Sigmoid colon (tissue), 7 donors: ENCODE results near the gene FGF23. TPM values are rescaled to one million over a fixed set of nuclear protein-coding genes. Genes with fewer than 3 reads are reported as not detected.
A peak's percentile ranks its signal among the peaks of the same experiment; 100 is the strongest.

ENCODE experiments used
- DNase-seq: peaks from one replicate; pipeline ENCODE4 v3.0.0-alpha.2; 2019
- H3K27ac ChIP-seq, 4 donors: fragments of 200-600 bp; sonication (generic); one replicate each; pipeline ENCODE4 v1.5.1; 2016 to 2019; ENCODE audit warnings: mild to moderate bottlenecking in 1 of 4
- H3K27me3 ChIP-seq, 3 donors: fragments of 200-600 bp; sonication (generic); one replicate each; pipeline ENCODE4 v1.5.1; 2019; ENCODE audit warnings: mild to moderate bottlenecking in 1 of 3
- H3K36me3 ChIP-seq, 4 donors: fragments of 200-600 bp; sonication (generic); one replicate each; pipeline ENCODE4 v1.5.1; 2016 to 2019
- H3K4me1 ChIP-seq, 4 donors: fragments of 200-600 bp; sonication (generic); one replicate each; pipeline ENCODE4 v1.5.1; 2017 to 2019
- H3K4me3 ChIP-seq, 4 donors: fragments of 200-600 bp; sonication (generic); one replicate each; pipeline ENCODE4 v1.5.1; 2017 to 2019; ENCODE audit warnings: mild to moderate bottlenecking in 2 of 4, moderate library complexity in 1 of 4
- H3K9me3 ChIP-seq, 4 donors: fragments of 200-600 bp in 3 of 4; sonication (generic) in 3 of 4; one replicate each; pipeline versions ENCODE4 v1.5.1 to v1.6.1; 2013 to 2019
- EP300 ChIP-seq, 4 donors: sonication (generic); formaldehyde crosslinking; IDR thresholded peaks; one replicate each; pipeline ENCODE4 v1.6.1; 2017; ENCODE audit warnings: antibody characterized with exemption in 4 of 4
- POLR2A ChIP-seq, 2 donors: fragments of 450-650 bp; IDR thresholded peaks; one replicate each; pipeline ENCODE4 v1.6.1; 2016; ENCODE audit warnings: antibody characterized with exemption in 2 of 2, mild to moderate bottlenecking in 2 of 2, moderate library complexity in 2 of 2
- POLR2AphosphoS5 ChIP-seq, 4 donors: sonication (generic); formaldehyde crosslinking; IDR thresholded peaks; one replicate each; pipeline ENCODE4 v1.6.1; 2017; ENCODE audit warnings: antibody characterized with exemption in 4 of 4
- WGBS, 2 donors: extraction: QIAGEN DNeasy Blood & Tissue Kit; methylation state at CpG; one replicate each; pipeline ENCODE4 v1.1.7; 2013; 5-methylcytosine and 5-hydroxymethylcytosine counted together
- intact Hi-C: fragments of 100-400 bp; cut with DNase I; formaldehyde crosslinking; loops from one replicate; pipeline ENCODE4 v1.15.1; 2023
- polyA plus RNA-seq, 3 donors: library from polyadenylated mRNA; stranded (reverse); fragments of 200-250 nt; gene quantifications; one replicate each; pipeline ENCODE4 v1.2.3, GENCODE V29; 2013
- total RNA-seq, 4 donors: library from RNA; depleted of rRNA; stranded (reverse); fragments of >200 nt; gene quantifications; one replicate each; pipeline ENCODE4 v1.1.0, GENCODE V29; 2016
- TF ChIP-seq, protein P1 (sequence below), 4 experiments: fragments of 450-650 bp in 3 of 4; fragments of 200-600 bp in 1 of 4; IDR thresholded peaks; one replicate each; pipeline ENCODE4 v1.5.1; 2016 to 2019; ENCODE audit warnings: antibody characterized with exemption in 4 of 4, mild to moderate bottlenecking in 3 of 4, moderate library complexity in 2 of 4
- donor health status: healthy with polysubstance abuse.
- donor health status: Bipolar disorder and iron deficiency.
- donor health status: healthy.

FGF23 gene
- total and polyA plus RNA-seq, 7 donors, result not detected

- H3K4me1 ChIP-seq, result peaks cover 0 to 27% (median 20%) of the 10 kb centered on the region in 4 donors
- H3K9me3 ChIP-seq, result no peaks in the 10 kb centered on the region
- no peak overlapping the region for H3K4me3 ChIP-seq
- H3K27ac ChIP-seq, result no peak overlapping the region
- 34 to 41% methylated on average over 4 of the region's 4 CpGs for WGBS, 2 donors
- no peaks in the 10 kb centered on the region for H3K27me3 ChIP-seq
- no peak for DNase-seq
- intact Hi-C loops, result loop anchor here (5.0 kb wide), 1 partner anchor 106 kb away; no protein-coding TSS in a partner anchor
- TF ChIP-seq, protein P1, sequence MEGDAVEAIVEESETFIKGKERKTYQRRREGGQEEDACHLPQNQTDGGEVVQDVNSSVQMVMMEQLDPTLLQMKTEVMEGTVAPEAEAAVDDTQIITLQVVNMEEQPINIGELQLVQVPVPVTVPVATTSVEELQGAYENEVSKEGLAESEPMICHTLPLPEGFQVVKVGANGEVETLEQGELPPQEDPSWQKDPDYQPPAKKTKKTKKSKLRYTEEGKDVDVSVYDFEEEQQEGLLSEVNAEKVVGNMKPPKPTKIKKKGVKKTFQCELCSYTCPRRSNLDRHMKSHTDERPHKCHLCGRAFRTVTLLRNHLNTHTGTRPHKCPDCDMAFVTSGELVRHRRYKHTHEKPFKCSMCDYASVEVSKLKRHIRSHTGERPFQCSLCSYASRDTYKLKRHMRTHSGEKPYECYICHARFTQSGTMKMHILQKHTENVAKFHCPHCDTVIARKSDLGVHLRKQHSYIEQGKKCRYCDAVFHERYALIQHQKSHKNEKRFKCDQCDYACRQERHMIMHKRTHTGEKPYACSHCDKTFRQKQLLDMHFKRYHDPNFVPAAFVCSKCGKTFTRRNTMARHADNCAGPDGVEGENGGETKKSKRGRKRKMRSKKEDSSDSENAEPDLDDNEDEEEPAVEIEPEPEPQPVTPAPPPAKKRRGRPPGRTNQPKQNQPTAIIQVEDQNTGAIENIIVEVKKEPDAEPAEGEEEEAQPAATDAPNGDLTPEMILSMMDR (IDR thresholded peaks at IDR 0.05), result peak in 2 of 4 experiments; percentile 36 to 51
- TF ChIP-seq POLR2A (IDR thresholded peaks at IDR 0.05) (no peak), EP300 (IDR thresholded peaks at IDR 0.05) (no peak)
- no peaks in the 10 kb centered on the region for H3K36me3 ChIP-seq
Measured at GRCh38 chr12:4421590-4422031, 42.1 kb upstream of the FGF23 start.

DNA sequence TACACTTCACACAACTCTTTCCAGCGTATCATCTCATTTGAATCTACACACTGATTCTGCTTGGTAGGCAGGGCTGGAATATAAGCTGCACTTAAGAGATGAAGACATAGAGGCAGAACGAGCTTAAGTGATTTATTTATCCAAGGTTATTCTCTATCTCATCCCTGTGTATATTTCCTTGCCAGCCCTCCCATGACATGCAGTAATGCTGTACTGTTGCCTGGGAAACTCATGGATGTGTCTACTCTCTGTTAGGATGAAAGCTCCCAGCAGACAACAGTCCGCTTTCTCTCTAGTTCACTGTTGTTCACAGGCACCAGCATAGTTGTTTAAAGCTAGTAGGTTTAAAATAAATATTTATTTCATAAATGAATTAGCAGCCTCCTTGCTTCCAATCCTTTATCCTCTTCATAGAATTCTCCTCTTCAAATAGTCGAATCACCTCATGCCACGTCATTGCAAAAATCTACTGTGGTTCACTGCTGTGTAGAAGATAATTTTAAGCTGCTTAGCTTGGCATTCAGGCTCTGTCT lies 40.7 kb upstream of the FGF23 start:
- Histone ChIP-seq H3K36me3 (no peaks in the 10 kb centered on the region), H3K27ac (peak overlapping the region in 3 of 4 donors; percentile 89 to 92 (median 89)), H3K27me3 (no peaks in the 10 kb centered on the region), H3K4me1 (peaks cover 0 to 34% (median 25%) of the 10 kb centered on the region in 4 donors), H3K9me3 (no peaks in the 10 kb centered on the region), H3K4me3 (no peak overlapping the region)
- DNase-seq, result no peak
- TF ChIP-seq, protein P1 (IDR thresholded peaks at IDR 0.05), result no peak
- no peak for TF ChIP-seq POLR2A (IDR thresholded peaks at IDR 0.05)
- no peak for TF ChIP-seq POLR2AphosphoS5 (IDR thresholded peaks at IDR 0.05)
- no peak for TF ChIP-seq EP300 (IDR thresholded peaks at IDR 0.05)
- intact Hi-C loops, result loop anchor here (5.0 kb wide), 1 partner anchor 107 kb away; no protein-coding TSS in a partner anchor
- WGBS, 2 donors, result 67 to 71% methylated on average over 5 of the region's 5 CpGs

DNA sequence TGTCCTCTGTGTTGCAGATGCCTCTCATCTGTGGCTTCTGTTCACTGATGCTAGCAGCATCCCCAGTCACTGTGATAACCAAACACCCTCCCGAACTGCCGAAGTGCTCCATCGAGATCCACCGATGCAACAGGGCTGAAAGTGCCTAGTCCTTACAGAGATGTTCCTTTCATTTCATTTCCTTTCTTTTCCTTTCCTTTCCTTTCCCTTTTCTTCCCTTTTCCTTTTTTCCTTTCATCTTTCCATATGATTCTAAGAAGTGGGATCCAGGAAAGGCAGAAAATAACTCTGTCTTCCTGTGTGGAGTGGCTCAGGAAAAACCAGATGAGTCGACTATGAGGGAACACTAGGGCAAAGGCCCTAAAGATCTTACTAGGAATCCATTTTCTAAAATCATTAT lies 39.4 kb upstream of the FGF23 start:
- intact Hi-C loops, result loop anchor here (5.0 kb wide), 3 partner anchors 67 to 118 kb away; partner anchors contain the start of gene RAD51AP1
- 90 to 91% methylated on average over 5 of the region's 5 CpGs for WGBS, 2 donors

GRCh38 chr12:4417936-4418335 lies 38.4 kb upstream of the FGF23 start:
- intact Hi-C loops, result loop anchor here (5.0 kb wide), 3 partner anchors 66 to 119 kb away; partner anchors contain the start of gene RAD51AP1

More for the DNA sequence above, 39.4 kb upstream of the FGF23 start:
- Histone ChIP-seq H3K27ac (peak overlapping the region in 3 of 4 donors; percentile 89 to 92 (median 89)), H3K27me3 (no peaks in the 10 kb centered on the region), H3K4me1 (peaks cover 0 to 38% (median 30%) of the 10 kb centered on the region in 4 donors), H3K4me3 (no peak overlapping the region), H3K36me3 (no peaks in the 10 kb centered on the region), H3K9me3 (no peaks in the 10 kb centered on the region)
- TF ChIP-seq EP300 (IDR thresholded peaks at IDR 0.05), result no peak
- no peak for TF ChIP-seq POLR2AphosphoS5 (IDR thresholded peaks at IDR 0.05)
- no peak for TF ChIP-seq POLR2A (IDR thresholded peaks at IDR 0.05)
- TF ChIP-seq, protein P1 (IDR thresholded peaks at IDR 0.05), result no peak
- DNase-seq, result no peak

More at GRCh38 chr12:4417936-4418335, 38.4 kb upstream of the FGF23 start:
- DNase-seq, result no peak
- WGBS, 2 donors, result 57 to 66% methylated on average over 5 of the region's 5 CpGs
- H3K36me3 ChIP-seq, result no peaks in the 10 kb centered on the region
- peak overlapping the region in 3 of 4 donors; percentile 14 to 21 (median 19) for H3K4me3 ChIP-seq
- peaks cover 0 to 38% (median 30%) of the 10 kb centered on the region in 4 donors for H3K4me1 ChIP-seq
- TF ChIP-seq POLR2A (IDR thresholded peaks at IDR 0.05) (no peak), POLR2AphosphoS5 (IDR thresholded peaks at IDR 0.05) (no peak), EP300 (IDR thresholded peaks at IDR 0.05) (no peak)
- TF ChIP-seq, protein P1 (IDR thresholded peaks at IDR 0.05), result no peak
- peak overlapping the region; percentile 79 to 92 (median 89) for H3K27ac ChIP-seq
- H3K9me3 ChIP-seq, result no peaks in the 10 kb centered on the region
- H3K27me3 ChIP-seq, result no peaks in the 10 kb centered on the region
